ENCODE measurements around the gene CABP4. TPM values are rescaled to one million over a fixed set of nuclear protein-coding genes. Genes with fewer than 3 reads are reported as not detected.

Gene CABP4
- total RNA-seq, 1 experiment from 2014 or later, result not detected

- no peak overlapping the region for H3K4me3 ChIP-seq (replicated peaks in 1 of 2; ENCODE audit: low read depth in 1 of 2, low read length in 2 of 2)
- DNase-seq (ENCODE audit: low read depth, low spot score) (no peak), ATAC-seq (no peak)
- peaks cover 7% of the 10 kb centered on the region; the same call in 1 of the 2 replicates for H3K79me2 ChIP-seq (ENCODE audit: insufficient read depth, low read length)
- RAD21 ChIA-PET (ENCODE audit: low non-redundant PET in 1 of 2, low total read pairs in 2 of 2, uncharacterized antibody in 2 of 2, unreplicated experiment in 2 of 2), result no interaction called here
- H3K9me3 ChIP-seq (ENCODE audit: control insufficient read depth in 1 of 2, insufficient read depth in 1 of 2, low read depth in 1 of 2, low read length in 2 of 2), result no peaks in the 10 kb centered on the region
- no peaks in the 10 kb centered on the region for H4K20me1 ChIP-seq (ENCODE audit: insufficient read depth)
- no peak overlapping the region for H2AFZ ChIP-seq (ENCODE audit: low read depth, low read length, poor library complexity, severe bottlenecking)
- H3K36me3 ChIP-seq (ENCODE audit: control insufficient read depth in 1 of 2, insufficient read depth in 2 of 2, low read length in 2 of 2), result peaks cover 0 to 2% of the 10 kb centered on the region in 2 experiments; a peak in 1 of 4 replicates
- peaks cover 6 to 20% of the 10 kb centered on the region in 2 experiments; a peak in 2 of 4 replicates for H3K4me1 ChIP-seq (ENCODE audit: control insufficient read depth in 1 of 2, insufficient read depth in 2 of 2, low read length in 2 of 2)
- H3K9ac ChIP-seq (ENCODE audit: low read length), result no peak overlapping the region
- no peaks in the 10 kb centered on the region for H3K27me3 ChIP-seq (ENCODE audit: insufficient read depth, low read length)
- BruUV-seq (replicated peaks), result no TSS peak
- H3K4me2 ChIP-seq (ENCODE audit: low read length), result no peak overlapping the region
- no peak overlapping the region for H3K27ac ChIP-seq (ENCODE audit: low read depth, low read length)
- POLR2A ChIA-PET, result no interaction called here
- no peak for TF ChIP-seq FOSL1 (IDR thresholded peaks at IDR 0.05; ENCODE audit: low read depth)
- TF ChIP-seq MAX (IDR thresholded peaks at IDR 0.05), result no peak
- no peak for TF ChIP-seq CEBPB (IDR thresholded peaks at IDR 0.05; ENCODE audit: low read depth)
- TF ChIP-seq ZFX (IDR thresholded peaks at IDR 0.05), result no peak
- TF ChIP-seq RAD21 (IDR thresholded peaks at IDR 0.05; ENCODE audit: low read depth), result no peak
- TF ChIP-seq ELF1 (IDR thresholded peaks at IDR 0.05; ENCODE audit: borderline replicate concordance, low read depth), result no peak
- TF ChIP-seq CBX3 (IDR thresholded peaks at IDR 0.05; ENCODE audit: low read depth), result no peak
- no peak for TF ChIP-seq TCF7L2 (IDR thresholded peaks at IDR 0.05; ENCODE audit: borderline replicate concordance, extremely low read depth, insufficient read depth, insufficient read length)
- no peak for TF ChIP-seq ZBTB33 (IDR thresholded peaks at IDR 0.05; ENCODE audit: extremely low read depth, insufficient replicate concordance, low read length)
- TF ChIP-seq JUND (IDR thresholded peaks at IDR 0.05), result no peak
- TF ChIP-seq EGR1 (IDR thresholded peaks at IDR 0.05; ENCODE audit: low read depth), result no peak
- TF ChIP-seq EZH2 (IDR thresholded peaks at IDR 0.05), result no peak
- no peak for TF ChIP-seq REST (IDR thresholded peaks at IDR 0.05; ENCODE audit: low read depth)
- TF ChIP-seq POLR2AphosphoS5 (IDR thresholded peaks at IDR 0.05; ENCODE audit: low read depth, low read length), result no peak
- H3K9me2 ChIP-seq (ENCODE audit: insufficient read depth), result no peaks in the 10 kb centered on the region
- intact Hi-C loops (cut with micrococcal nuclease), result no loop called here
- CTCF ChIA-PET, result no interaction called here
Measured at GRCh38 chr11:67445515-67445914, 9.6 kb upstream of the CABP4 start.

Data from HCT116 (cell line).